Right lobe of liver (tissue), 4 donors: ENCODE data around the gene RBFOX2.

Source experiments
- POLR2A ChIP-seq: fragments of 450-650 bp; IDR thresholded peaks from one replicate; pipeline ENCODE4 v1.6.1; 2017; ENCODE audit warnings: antibody characterized with exemption, mild to moderate bottlenecking
- TF ChIP-seq, protein P1 (sequence below), 4 donors: fragments of 200-600 bp in 3 of 4; fragments of 450-650 bp in 1 of 4; IDR thresholded peaks; one replicate each; pipeline versions ENCODE4 v1.5.1 to v1.8.0; 2016 to 2022; ENCODE audit warnings: antibody characterized with exemption in 4 of 4, mild to moderate bottlenecking in 2 of 4
- donor health status: DM: no; HTN: no; CAD: no.
- donor health status: DM: no; HTN: no; CAD: no.
- donor health status: DM: no; HTN: yes; CAD: no.

DNA sequence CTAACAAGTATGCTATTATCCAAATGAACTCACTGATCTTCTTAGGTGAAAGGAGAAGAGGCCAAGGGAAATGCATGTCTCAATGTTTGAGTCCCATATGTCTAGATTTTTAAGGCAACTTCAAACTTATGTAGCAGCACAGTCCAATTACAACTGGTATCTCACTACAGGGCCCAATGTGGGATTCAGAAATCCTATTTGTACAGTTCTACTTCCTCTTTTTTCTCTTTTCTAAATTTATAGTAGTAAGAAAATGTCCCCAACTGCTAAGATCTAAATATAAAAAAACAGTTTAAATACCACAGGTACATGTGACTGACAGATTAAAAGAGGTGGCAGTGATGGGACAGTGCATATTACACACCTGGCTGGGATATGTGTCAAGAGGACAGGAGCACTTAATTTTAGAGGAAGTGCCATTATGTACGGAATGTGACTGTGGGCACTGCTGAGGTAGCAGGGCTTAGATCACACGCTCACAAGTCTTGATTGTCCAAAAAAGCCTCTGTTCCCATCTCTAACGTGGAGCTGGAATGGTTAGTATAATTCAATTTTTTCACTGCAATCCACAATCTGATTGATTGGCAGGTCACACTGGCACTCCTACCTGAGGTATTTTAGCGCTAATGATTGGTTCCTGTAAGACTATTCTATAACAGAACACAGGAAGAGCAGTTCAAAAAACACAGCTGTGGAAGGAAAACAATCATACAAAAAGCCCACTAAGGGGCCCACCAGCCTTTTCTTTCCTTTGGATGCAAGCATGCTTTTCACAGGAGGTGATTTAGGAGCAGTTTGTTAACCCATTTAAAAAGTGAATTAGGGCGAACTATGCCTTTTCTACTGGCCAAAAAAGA is 276.4 kb downstream of the RBFOX2 start:
- TF ChIP-seq, protein P1, sequence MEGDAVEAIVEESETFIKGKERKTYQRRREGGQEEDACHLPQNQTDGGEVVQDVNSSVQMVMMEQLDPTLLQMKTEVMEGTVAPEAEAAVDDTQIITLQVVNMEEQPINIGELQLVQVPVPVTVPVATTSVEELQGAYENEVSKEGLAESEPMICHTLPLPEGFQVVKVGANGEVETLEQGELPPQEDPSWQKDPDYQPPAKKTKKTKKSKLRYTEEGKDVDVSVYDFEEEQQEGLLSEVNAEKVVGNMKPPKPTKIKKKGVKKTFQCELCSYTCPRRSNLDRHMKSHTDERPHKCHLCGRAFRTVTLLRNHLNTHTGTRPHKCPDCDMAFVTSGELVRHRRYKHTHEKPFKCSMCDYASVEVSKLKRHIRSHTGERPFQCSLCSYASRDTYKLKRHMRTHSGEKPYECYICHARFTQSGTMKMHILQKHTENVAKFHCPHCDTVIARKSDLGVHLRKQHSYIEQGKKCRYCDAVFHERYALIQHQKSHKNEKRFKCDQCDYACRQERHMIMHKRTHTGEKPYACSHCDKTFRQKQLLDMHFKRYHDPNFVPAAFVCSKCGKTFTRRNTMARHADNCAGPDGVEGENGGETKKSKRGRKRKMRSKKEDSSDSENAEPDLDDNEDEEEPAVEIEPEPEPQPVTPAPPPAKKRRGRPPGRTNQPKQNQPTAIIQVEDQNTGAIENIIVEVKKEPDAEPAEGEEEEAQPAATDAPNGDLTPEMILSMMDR (IDR thresholded peaks at IDR 0.05) = no peak
- no peak for TF ChIP-seq POLR2A
